HepG2 (cell line): Measurements from ENCODE around the gene TSTD1. TPM values are rescaled to one million over a fixed set of nuclear protein-coding genes. Genes with fewer than 3 reads are reported as not detected.

Source experiments
- AHR ChIP-seq: IDR thresholded peaks from 2 replicates; pipeline ENCODE4 v1.6.1; 2018; ENCODE audit warnings: missing genetic modification reagents, missing compliant biosample characterization
- BRD4 ChIP-seq: sonication (generic); formaldehyde crosslinking; IDR thresholded peaks from 2 replicates; pipeline ENCODE4 v1.4.0; 2020; ENCODE audit warnings: missing genetic modification reagents
- DNMT3B ChIP-seq: conservative IDR thresholded peaks from 2 replicates; pipeline ENCODE4 v1.6.1; 2016; ENCODE audit warnings: missing biosample characterization, control low read depth
- ELF3 ChIP-seq: IDR thresholded peaks from 2 replicates; pipeline ENCODE4 v1.6.1; 2016; ENCODE audit warnings: missing genetic modification reagents, missing compliant biosample characterization
- HOXA9 ChIP-seq: sonication (generic); formaldehyde crosslinking; IDR thresholded peaks from 2 replicates; pipeline ENCODE4 v1.8.1; 2022; ENCODE audit warnings: missing genetic modification reagents, mild to moderate bottlenecking, moderate library complexity, borderline replicate concordance
- JARID2 ChIP-seq: sonication (generic); formaldehyde crosslinking; IDR thresholded peaks from 2 replicates; pipeline ENCODE4 v1.8.1; 2023; ENCODE audit warnings: missing genetic modification reagents, inconsistent platforms; ENCODE audit not compliant: insufficient replicate concordance
- MTERF4 ChIP-seq: sonication (generic); formaldehyde crosslinking; IDR thresholded peaks from 2 replicates; pipeline ENCODE4 v1.8.0; 2023; ENCODE audit warnings: mild to moderate bottlenecking, missing genetic modification reagents
- NR2F1 ChIP-seq, 2 experiments: fragments of 450-650 bp in 1 of 2; formaldehyde crosslinking in 1 of 2; IDR thresholded peaks; 2 replicates each; pipeline versions ENCODE4 v1.5.0 to v1.6.1; 2016 to 2020; ENCODE audit warnings: mild to moderate bottlenecking in 1 of 2, missing compliant biosample characterization in 1 of 2, missing genetic modification reagents in 1 of 2, moderate library complexity in 1 of 2
- TCF12 ChIP-seq, 2 experiments: fragments of 450-650 bp in 1 of 2; sonication (generic) in 1 of 2; formaldehyde crosslinking in 1 of 2; IDR thresholded peaks; 2 replicates each; pipeline versions ENCODE4 v1.6.1 to v1.8.0; 2017 to 2022; ENCODE audit warnings: antibody characterized with exemption in 1 of 2, mild to moderate bottlenecking in 1 of 2, missing genetic modification reagents in 1 of 2, moderate library complexity in 1 of 2
- TEF ChIP-seq: sonication (generic); formaldehyde crosslinking; IDR thresholded peaks from 2 replicates; pipeline ENCODE4 v1.5.0; 2020; ENCODE audit warnings: missing genetic modification reagents
- ZBED4 ChIP-seq: sonication (generic); formaldehyde crosslinking; IDR thresholded peaks from 2 replicates; pipeline ENCODE4 v1.4.0; 2020; ENCODE audit warnings: missing genetic modification reagents, borderline replicate concordance
- ZFP41 ChIP-seq: sonication (generic); formaldehyde crosslinking; IDR thresholded peaks from 2 replicates; pipeline ENCODE4 v1.4.0; 2020; ENCODE audit warnings: mild to moderate bottlenecking, missing genetic modification reagents, borderline replicate concordance
- ZNF18 ChIP-seq: sonication (generic); formaldehyde crosslinking; IDR thresholded peaks from 2 replicates; pipeline ENCODE4 v1.8.0; 2022; ENCODE audit warnings: mild to moderate bottlenecking, missing genetic modification reagents; ENCODE audit not compliant: insufficient replicate concordance
- ZNF430 ChIP-seq: sonication (generic); formaldehyde crosslinking; IDR thresholded peaks from 2 replicates; pipeline ENCODE4 v1.9.0; 2021; ENCODE audit warnings: mild to moderate bottlenecking, missing genetic modification reagents
- ZNF614 ChIP-seq: IDR thresholded peaks from 2 replicates; pipeline ENCODE4 v1.6.1; 2018; ENCODE audit warnings: missing biosample characterization, missing genetic modification reagents, inconsistent platforms, borderline replicate concordance
- ZNF746 ChIP-seq: sonication (generic); formaldehyde crosslinking; IDR thresholded peaks from 2 replicates; pipeline ENCODE4 v1.8.0; 2022; ENCODE audit warnings: mild to moderate bottlenecking, missing genetic modification reagents
- ZXDC ChIP-seq: sonication (generic); formaldehyde crosslinking; IDR thresholded peaks from 2 replicates; pipeline ENCODE4 v1.5.0; 2020; ENCODE audit warnings: mild to moderate bottlenecking, missing genetic modification reagents
- polyA plus RNA-seq, 8 experiments: library from polyadenylated mRNA; depleted of rRNA in 3 of 8; stranded (reverse) in 7 of 8; unstranded in 1 of 8; fragments of >200 nt; fragmentation: Illumina TruSeq in 4 of 8; extraction: Trizol in 4 of 8; gene quantifications; 2 replicates each; pipeline versions ENCODE4 v1.2.1 to v1.2.3, GENCODE V29; 2011 to 2016; ENCODE audit warnings: low read depth in 4 of 8, missing spikeins in 1 of 8, mixed read lengths in 1 of 8; ENCODE audit not compliant: insufficient read depth in 1 of 8
- total RNA-seq, 5 experiments: library from RNA; depleted of rRNA; stranded (reverse); fragments of >200 nt; fragmentation: Illumina TruSeq; extraction: Trizol; gene quantifications; 2 replicates each; pipeline ENCODE4 v1.2.3, GENCODE V29; 2016; ENCODE audit warnings: low read depth in 1 of 5

The TSTD1 gene
- total and polyA plus RNA-seq, 2 of the 13 experiments (the other 11 are each of a cell fraction or from before 2014, with no cell fraction given) = 0.15 to 0.31 TPM

GRCh38 chr1:161021165-161021969, 17.4 kb downstream of the TSTD1 start (continued):
- TF ChIP-seq TCF12 (IDR thresholded peaks at IDR 0.05) (no peak), TCF12 (CRISPR knock-in tag; IDR thresholded peaks at IDR 0.05) (no peak), AHR (no peak), ELF3 (CRISPR knock-in tag) (peak; percentile 63), ZNF614 (CRISPR knock-in tag) (no peak), ZNF746 (no peak; the same call in 1 of the 2 replicates), ZFP41 (CRISPR knock-in tag) (no peak), TEF (CRISPR knock-in tag) (no peak), ZNF430 (CRISPR knock-in tag) (no peak), BRD4 (CRISPR knock-in tag) (0 out of 2 replicates have a peak, but pooled peaks have one; percentile 24), ZBED4 (CRISPR knock-in tag) (no peak), HOXA9 (peak; percentile 38; the same call in 1 of the 2 replicates), MTERF4 (peak; percentile 73; the same call in 1 of the 2 replicates), DNMT3B (CRISPR knock-in tag) (no peak), ZXDC (CRISPR knock-in tag) (no peak), NR2F1 (CRISPR knock-in tag; IDR thresholded peaks at IDR 0.05) (no peak), ZNF18 (CRISPR knock-in tag) (no peak), JARID2 (CRISPR knock-in tag) (no peak)
